Measurements from ENCODE around the gene SLC35D2.
"Not testable (repeated sequence)": the region's sequence is repeated elsewhere in the genome, so short reads cannot be mapped to it uniquely, and the experiment has no call there.

SLC35D2 gene

DNA sequence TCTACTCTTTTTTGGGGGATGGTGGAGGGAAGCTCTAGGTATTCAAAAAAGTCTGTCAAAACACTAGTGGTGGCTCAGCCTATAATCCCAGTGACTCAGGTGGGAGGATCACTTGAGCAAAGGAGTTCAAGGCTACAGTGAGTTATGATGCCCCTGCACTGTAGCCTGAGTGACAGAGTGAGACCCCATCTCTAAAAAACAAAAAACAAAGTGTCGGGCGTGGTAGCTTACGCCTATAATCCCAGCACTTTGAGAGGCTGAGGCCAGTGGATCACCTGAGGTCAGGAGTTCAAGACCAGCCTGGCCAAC lies 15.8 kb upstream of the SLC35D2 start:
- no peak for DNase-seq

DNA sequence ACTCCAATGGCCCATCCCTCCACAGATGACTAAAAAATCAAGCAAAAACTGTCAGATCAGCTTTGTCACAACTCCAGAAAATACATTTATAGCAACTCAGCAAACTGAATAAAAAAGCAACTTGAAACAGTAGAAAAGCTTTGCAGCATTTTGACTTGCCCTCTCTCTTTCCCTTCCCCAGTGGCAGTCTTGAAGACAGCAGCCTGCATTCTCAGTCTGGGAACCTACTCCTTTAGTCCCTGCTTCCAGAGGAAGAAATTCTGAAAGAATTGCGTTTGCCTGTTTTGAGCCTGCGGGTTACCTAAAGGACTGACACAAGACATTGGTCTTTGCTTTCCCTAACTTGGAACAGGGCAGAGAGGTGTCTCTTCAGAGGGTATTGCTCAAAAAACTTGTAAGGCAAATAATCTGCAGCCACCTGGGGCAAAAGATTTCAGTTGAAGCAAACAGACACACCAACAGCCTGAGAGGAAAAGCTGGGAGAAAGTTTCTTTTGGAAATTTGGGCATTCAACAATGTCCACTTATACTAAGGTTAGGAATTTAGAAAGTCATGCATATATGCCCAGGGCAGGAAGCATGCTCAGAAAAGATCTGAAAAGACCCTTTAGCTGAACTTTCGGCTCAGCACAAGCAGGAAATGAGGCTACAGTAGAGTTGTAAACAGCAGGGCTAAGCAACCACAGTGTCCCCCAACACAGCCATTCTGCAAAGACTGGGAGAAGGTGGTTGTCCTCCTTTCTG lies 15.2 kb upstream of the SLC35D2 start:
- DNase-seq, result no peak

- no peak for DNase-seq
These were observed 12.5 kb upstream of the SLC35D2 start for GRCh38 chr9:96395964-96396363.

GRCh38 chr9:96394832-96395496 lies 11.5 kb upstream of the SLC35D2 start:
- DNase-seq, result no peak

DNA sequence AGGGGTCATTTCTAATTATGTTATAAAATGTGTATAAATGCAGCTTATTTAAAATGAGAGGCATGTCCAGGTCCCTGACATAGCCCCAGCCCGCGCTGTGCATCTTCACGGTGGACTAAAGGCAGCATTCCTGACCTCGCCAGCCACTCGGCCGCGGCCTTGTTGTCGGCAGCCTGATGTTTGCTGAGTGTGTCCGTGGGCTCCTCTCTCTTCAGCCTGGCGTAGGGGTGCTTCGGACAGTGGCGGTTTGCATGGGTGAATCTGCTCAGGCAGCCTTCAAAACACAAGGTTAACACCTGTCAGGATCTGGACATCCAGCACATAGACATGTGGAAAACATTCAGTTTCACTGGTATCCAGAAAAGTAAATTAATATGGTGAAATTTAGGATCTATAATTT lies 8.8 kb upstream of the SLC35D2 start:
- no peak for DNase-seq

- DNase-seq, result no peak
These were observed 7.7 kb upstream of the SLC35D2 start for GRCh38 chr9:96391021-96391765.

DNA sequence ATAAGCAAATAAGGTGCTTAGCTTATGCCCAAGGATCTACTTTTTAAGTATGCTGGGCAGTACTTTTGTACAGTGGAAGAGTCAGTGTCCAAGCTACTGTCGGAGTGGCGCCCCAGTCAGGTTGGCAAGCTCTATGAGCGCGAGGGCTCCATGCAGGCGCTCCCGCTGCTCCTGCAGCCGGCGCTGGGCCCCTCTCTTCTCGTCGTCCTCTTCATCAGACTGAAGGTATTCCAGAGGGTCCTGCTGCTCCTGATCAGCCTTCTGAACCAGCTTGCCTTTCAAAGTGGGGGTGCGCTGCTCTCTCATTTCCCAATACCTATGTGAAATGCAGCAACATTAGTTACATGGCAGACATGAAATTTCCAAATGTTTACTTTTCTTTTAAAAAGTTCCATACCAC lies 4.6 kb upstream of the SLC35D2 start:
- no peak for DNase-seq

DNA sequence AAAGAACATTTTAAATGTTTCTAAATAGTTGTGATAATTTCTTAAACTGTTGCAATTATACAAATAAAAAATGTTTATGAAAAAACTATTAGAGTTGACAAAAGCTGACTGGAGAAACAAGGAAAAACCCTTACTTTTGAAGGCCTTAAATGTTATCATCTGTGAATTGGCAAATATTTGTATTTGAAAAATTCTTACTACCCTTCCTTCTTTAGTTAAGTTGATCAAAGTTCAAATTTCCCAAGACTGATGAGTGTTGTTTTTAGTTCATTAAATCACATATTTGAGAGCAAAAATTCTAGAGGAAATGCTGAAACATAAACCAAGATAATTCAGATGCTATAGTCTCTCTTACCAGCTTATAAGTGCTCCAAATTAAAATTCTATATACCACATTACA lies 2.6 kb upstream of the SLC35D2 start:
- DNase-seq, result no peak

DNA sequence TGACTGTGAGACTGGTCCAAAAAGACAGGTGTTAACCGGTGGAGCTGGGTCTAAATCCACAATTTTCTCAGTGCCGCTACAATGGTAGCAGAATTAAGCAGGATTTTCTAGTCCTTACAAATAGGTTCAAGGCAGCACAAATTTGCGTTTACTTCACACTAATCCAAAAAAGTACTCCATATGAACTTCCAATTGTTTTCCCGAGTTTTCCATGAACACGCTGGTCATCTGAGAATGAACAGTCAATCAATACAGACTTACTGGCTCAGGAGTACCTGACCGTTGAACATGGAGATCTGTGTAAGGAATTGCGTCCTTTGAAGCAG lies 709 bp downstream of the SLC35D2 start:
- no peak for DNase-seq

GRCh38 chr9:96382175-96382574 lies 1.3 kb downstream of the SLC35D2 start:
- DNase-seq, result no peak

DNA sequence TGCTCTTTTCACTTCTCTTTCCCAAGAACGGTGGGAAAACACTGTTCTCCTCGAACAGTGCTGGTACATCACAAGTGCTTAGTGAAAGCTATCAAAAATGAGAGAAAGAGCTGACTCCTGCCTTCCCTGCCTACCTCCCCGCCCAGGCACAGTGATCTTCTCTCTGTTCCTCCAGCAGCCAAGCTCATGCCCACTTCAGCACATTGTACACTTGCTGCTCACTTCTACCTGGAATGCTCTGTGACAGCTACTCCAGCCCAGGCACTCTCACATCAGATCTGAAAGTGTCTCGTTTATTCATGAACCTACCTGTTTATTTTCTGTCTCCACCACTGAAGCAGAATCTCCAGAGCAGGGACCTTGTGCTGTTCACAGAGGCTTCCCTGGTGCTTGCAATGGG lies 1.8 kb downstream of the SLC35D2 start:
- DNase-seq, result no peak

DNA sequence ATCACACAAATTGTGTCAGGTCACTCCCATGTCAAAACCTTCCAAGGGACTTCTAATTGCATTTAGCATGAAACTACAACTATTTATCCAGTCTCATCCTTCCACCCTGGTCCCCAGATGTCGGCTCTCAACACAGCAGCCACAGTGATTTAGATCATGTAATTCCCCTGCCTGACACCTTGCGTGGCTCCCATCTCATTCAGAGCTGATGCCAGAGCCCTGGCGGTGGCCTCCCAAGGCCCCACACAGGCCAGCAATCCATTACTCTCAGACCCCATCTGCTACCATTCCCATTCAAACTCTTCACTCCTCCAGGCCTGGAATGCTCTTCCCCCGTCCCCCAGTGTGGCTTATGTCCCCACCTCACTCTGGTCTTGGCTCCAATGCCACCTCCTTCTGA lies 2.4 kb downstream of the SLC35D2 start:
- DNase-seq, result no peak

GRCh38 chr9:96379461-96379860 lies 4.0 kb downstream of the SLC35D2 start:
- DNase-seq, result no peak

GRCh38 chr9:96378187-96378586 lies 5.3 kb downstream of the SLC35D2 start:
- no peak for DNase-seq

GRCh38 chr9:96376891-96377874 lies 6.3 kb downstream of the SLC35D2 start:
- no peak for DNase-seq

- DNase-seq, result not testable (repeated sequence)
These were observed 8.0 kb downstream of the SLC35D2 start for GRCh38 chr9:96375507-96375906.

DNA sequence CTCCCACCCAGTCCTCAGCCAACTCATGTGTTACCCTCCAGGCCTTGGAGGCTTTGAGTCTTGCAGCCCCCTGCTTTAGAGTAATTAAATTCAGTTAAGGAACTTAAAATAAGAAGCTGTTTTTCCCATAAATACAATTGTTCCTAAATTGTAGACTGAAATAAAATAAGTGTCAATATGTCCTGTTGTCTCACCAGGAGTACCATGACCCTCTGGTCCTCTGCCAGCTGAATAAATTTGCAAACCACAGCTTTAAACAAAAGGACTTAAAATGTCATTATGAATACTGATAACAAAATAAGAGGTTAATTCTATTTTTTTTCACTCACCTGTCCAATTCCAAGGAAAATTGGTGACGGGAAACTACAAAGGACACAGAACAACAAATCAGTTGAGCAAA lies 15.6 kb downstream of the SLC35D2 start:
- no peak for DNase-seq

DNA sequence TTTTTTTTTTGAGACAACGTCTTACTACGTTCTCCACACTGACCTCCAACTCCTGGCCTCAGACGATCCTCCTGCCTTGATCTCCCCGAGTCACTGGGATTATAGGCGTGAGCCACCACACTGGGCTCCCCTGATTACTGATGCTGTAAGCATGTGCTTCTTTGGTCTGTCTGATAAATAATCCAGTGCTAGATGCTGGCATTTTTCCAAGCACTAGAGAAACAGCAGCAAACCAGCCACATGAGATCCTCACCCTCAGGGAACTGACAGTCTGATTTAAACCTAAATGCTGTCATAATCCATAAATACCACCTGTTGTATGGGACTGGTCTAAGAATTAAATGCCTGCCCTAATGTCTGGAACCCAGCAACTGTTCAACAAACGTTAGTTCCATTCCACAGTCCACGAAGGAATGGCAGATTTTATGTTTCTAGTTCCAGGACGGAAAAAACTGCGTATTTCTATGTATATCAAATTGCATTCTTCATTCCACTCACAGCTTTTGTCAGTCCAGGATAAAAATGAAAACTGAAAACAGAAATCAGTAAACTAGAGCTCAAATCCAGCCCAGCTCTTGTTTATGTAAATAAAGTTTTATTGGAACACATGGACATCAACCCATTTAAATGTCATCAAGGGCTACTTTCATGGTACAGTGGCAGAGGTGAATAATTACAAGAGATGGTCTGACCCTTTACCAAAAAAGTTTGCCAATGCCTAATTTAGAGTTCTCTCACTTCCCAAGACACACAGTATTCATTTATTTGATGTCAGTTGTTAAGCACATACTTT lies 20.1 kb downstream of the SLC35D2 start:
- DNase-seq, result no peak

GRCh38 chr9:96362119-96362518 lies 21.4 kb downstream of the SLC35D2 start:
- not testable (repeated sequence) for DNase-seq

DNA sequence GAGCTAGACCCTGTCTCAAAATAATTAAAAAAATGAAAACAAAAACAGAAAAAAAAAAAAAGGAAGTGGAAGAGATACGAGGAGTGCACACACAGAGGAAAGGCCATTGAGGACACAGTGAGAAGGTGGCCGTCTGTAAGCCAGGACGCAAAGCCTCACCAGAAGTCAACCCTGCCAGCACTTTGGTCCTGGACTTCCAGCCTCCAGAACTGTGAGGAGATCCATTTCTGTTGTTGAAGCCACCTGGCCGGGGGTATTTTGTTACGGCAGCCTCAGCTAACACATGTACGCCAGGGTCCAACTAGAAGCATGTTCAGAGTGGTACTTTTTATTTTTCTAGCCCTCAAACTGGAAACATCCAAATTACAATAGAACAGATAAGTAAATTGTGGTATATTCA lies 21.8 kb downstream of the SLC35D2 start:
- no peak for DNase-seq

GRCh38 chr9:96360976-96361375 lies 22.5 kb downstream of the SLC35D2 start:
- no peak for DNase-seq

DNA sequence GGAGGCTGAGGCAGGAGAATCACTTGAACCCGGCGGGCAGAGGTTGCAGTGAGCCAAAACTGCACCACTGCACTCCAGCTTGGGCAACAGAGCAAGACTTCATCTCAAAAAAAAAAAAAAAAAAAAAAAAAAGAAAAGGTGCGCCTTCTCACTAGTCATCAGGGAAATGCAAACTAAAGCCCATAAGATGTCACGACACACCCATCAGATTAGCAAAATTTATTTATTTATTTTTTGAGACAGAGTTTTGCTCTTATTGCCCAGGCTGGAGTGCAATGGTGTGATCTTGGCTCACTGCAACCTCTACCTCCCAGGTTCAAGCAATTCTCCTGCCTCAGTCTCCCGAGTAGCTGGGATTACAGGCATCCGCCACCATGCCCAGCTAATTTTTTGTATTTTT lies 23.0 kb downstream of the SLC35D2 start:
- not testable (repeated sequence) for DNase-seq

All from CD4-positive, alpha-beta T cell treated with Interferon gamma for 1 hour (primary cell).